ENCODE results near the gene ECT2. TPM values are rescaled to one million over a fixed set of nuclear protein-coding genes. Genes with fewer than 3 reads are reported as not detected.

ECT2 gene
- total RNA-seq, 1 donor from 2014 or later = 7.3 TPM

- Histone ChIP-seq H3K4me1 (ENCODE audit: control insufficient read depth in 3 of 3, insufficient read depth in 3 of 3, low read length in 3 of 3) (no peaks in the 10 kb centered on the region), H3K36me3 (ENCODE audit: control insufficient read depth in 3 of 3, insufficient read depth in 3 of 3, low read length in 3 of 3) (no peaks in the 10 kb centered on the region), H3K9ac (ENCODE audit: low read depth in 1 of 3, low read length in 3 of 3) (no peak overlapping the region), H3K27me3 (ENCODE audit: control insufficient read depth in 3 of 3, insufficient read depth in 3 of 3, low read length in 3 of 3) (no peaks in the 10 kb centered on the region), H3K27ac (ENCODE audit: low read depth, low read length) (no peak overlapping the region), H3K4me3 (ENCODE audit: low read length in 3 of 3) (no peak overlapping the region), H3K9me3 (ENCODE audit: control insufficient read depth in 3 of 3, low read length in 3 of 3) (no peaks in the 10 kb centered on the region)
Measured at GRCh38 chr3:172868582-172869200, 118.2 kb downstream of the ECT2 start.

GRCh38 chr3:172869368-172869771, 118.8 kb downstream of the ECT2 start:
- no peak overlapping the region for H3K9ac ChIP-seq (ENCODE audit: low read depth in 1 of 3, low read length in 3 of 3)
- H3K4me3 ChIP-seq (ENCODE audit: low read length in 3 of 3) = no peak overlapping the region
- H3K27me3 ChIP-seq (ENCODE audit: control insufficient read depth in 3 of 3, insufficient read depth in 3 of 3, low read length in 3 of 3) = no peaks in the 10 kb centered on the region
- H3K27ac ChIP-seq (ENCODE audit: low read depth, low read length) = no peak overlapping the region
- no peaks in the 10 kb centered on the region for H3K36me3 ChIP-seq (ENCODE audit: control insufficient read depth in 3 of 3, insufficient read depth in 3 of 3, low read length in 3 of 3)
- H3K9me3 ChIP-seq (ENCODE audit: control insufficient read depth in 3 of 3, low read length in 3 of 3) = no peaks in the 10 kb centered on the region
- no peaks in the 10 kb centered on the region for H3K4me1 ChIP-seq (ENCODE audit: control insufficient read depth in 3 of 3, insufficient read depth in 3 of 3, low read length in 3 of 3)

GRCh38 chr3:172869784-172870518, 119.4 kb downstream of the ECT2 start:
- no peaks in the 10 kb centered on the region for H3K4me1 ChIP-seq (ENCODE audit: control insufficient read depth in 3 of 3, insufficient read depth in 3 of 3, low read length in 3 of 3)
- H3K9ac ChIP-seq (ENCODE audit: low read depth in 1 of 3, low read length in 3 of 3) = no peak overlapping the region
- H3K27me3 ChIP-seq (ENCODE audit: control insufficient read depth in 3 of 3, insufficient read depth in 3 of 3, low read length in 3 of 3) = no peaks in the 10 kb centered on the region
- H3K27ac ChIP-seq (ENCODE audit: low read depth, low read length) = no peak overlapping the region
- no peaks in the 10 kb centered on the region for H3K36me3 ChIP-seq (ENCODE audit: control insufficient read depth in 3 of 3, insufficient read depth in 3 of 3, low read length in 3 of 3)
- H3K4me3 ChIP-seq (ENCODE audit: low read length in 3 of 3) = no peak overlapping the region
- no peaks in the 10 kb centered on the region for H3K9me3 ChIP-seq (ENCODE audit: control insufficient read depth in 3 of 3, low read length in 3 of 3)

Small RNA genes lying within 50 kb of the gene (small RNA-seq; reads per million reads assigned to genes)
- not detected for gene AC108667.1
- not detected for gene RF00139
- gene RNU4-4P = not detected
- not detected for gene RNU6-547P

Other genes starting within 250 kb of the ECT2 start
- gene TNFSF10, start 227.3 kb upstream of the ECT2 start, total RNA-seq = 9.9 TPM
- 1.6 TPM for gene NCEH1, start 39.7 kb upstream of the ECT2 start, total RNA-seq